Peyer's patch (tissue), 4 donors: ENCODE results near the gene SHC1.

ENCODE experiments used
- CTCF ChIP-seq, 6 experiments: fragments of 450-650 bp in 4 of 6; fragments of 200-600 bp in 2 of 6; sonication (generic) in 1 of 6; IDR thresholded peaks; one replicate each; pipeline ENCODE4 v1.5.1; 2017 to 2019; ENCODE audit warnings: antibody characterized with exemption in 6 of 6, mild to moderate bottlenecking in 3 of 6, moderate library complexity in 1 of 6
- POLR2A ChIP-seq, 2 donors: fragments of 450-650 bp; IDR thresholded peaks; one replicate each; pipeline ENCODE4 v1.5.1; 2017; ENCODE audit warnings: antibody characterized with exemption in 2 of 2, mild to moderate bottlenecking in 2 of 2, moderate library complexity in 2 of 2

DNA sequence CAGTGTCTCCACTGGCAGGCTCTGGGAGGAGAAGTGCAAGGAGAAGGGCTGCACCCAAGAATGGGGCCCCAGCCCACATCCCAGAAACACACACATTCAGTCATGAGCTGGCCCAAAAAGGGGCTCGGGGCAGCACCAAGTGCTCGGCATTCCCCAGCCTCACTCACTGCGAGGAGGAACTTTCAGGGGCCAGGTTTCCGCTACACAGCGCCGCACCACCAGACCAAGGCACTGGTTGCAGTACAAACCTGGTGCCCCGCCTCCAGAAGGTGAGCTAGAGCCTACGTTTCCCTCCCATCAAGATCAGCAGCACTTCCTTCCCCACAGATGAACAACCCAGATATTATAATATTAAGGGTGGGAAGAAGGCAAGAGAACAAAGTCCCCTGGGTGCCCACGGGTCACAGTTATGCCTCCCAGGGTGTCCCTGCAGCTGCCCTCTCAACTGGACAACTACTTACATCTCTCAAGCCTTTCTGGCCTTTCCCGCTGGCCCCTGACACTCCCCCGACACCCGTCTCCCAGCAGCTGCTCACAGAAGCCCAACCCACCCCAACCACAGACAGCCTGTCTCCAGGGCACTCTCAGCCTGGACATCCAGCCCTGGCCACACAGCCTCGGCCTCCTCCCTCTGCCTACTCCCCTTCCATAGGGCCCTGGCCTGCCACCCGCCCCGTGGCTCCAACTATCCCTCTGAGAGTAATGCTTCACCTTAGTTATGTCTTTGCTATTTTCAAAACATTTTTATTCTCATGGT, 18.5 kb downstream of the SHC1 start:
- TF ChIP-seq CTCF (IDR thresholded peaks at IDR 0.05) (no peak), POLR2A (IDR thresholded peaks at IDR 0.05) (no peak)
